SU-DHL-6 (cell line): ENCODE data around the gene LAMA2.

Source experiments
- H2AFZ ChIP-seq: fragments of 200-600 bp; sonication (generic); 2 replicates; pipeline ENCODE4 v1.6.1; 2014; ENCODE audit warnings: low read depth, mild to moderate bottlenecking, moderate library complexity, mixed read lengths, antibody characterized with exemption, low read length; ENCODE audit not compliant: severe bottlenecking
- H3F3A ChIP-seq: fragments of 200-600 bp; shearing (Covaris generic); 2 replicates; pipeline ENCODE4 v1.6.0; 2016; ENCODE audit warnings: antibody characterized with exemption, mild to moderate bottlenecking; ENCODE audit not compliant: insufficient read depth
- H3K27ac ChIP-seq: fragments of 200-600 bp; sonication (generic); 2 replicates; pipeline ENCODE4 v1.5.1; 2016; ENCODE audit warnings: low read depth, mild to moderate bottlenecking, low read length, moderate library complexity, mixed read lengths
- H3K27me3 ChIP-seq: fragments of 200-600 bp; sonication (generic), shearing (Covaris generic); 2 replicates; pipeline ENCODE4 v1.6.0; 2014; ENCODE audit warnings: mild to moderate bottlenecking, low read length
- H3K36me3 ChIP-seq: fragments of 200-600 bp; sonication (generic); 2 replicates; pipeline ENCODE4 v1.6.1; 2014; ENCODE audit warnings: mild to moderate bottlenecking, low read length, mixed read lengths
- H3K4me2 ChIP-seq: fragments of 300-600, 200-600 bp; shearing (Covaris generic), sonication (generic); 2 replicates; pipeline ENCODE4 v1.6.0; 2014; ENCODE audit warnings: low read length, low read depth, mild to moderate bottlenecking; ENCODE audit not compliant: poor library complexity, severe bottlenecking
- H3K4me3 ChIP-seq: fragments of 200-600 bp; sonication (generic); 2 replicates; pipeline ENCODE4 v1.5.1; 2014; ENCODE audit warnings: antibody characterized with exemption, low read length, mild to moderate bottlenecking, mixed read lengths; ENCODE audit not compliant: insufficient read depth, poor library complexity, severe bottlenecking
- H3K79me2 ChIP-seq: fragments of 200-600 bp; sonication (generic); 2 replicates; pipeline ENCODE4 v1.6.1; 2014; ENCODE audit warnings: mild to moderate bottlenecking, low read length, moderate library complexity; ENCODE audit not compliant: insufficient read depth
- H3K9ac ChIP-seq: fragments of 200-600 bp; sonication (generic); 2 replicates; pipeline ENCODE4 v1.7.0; 2014; ENCODE audit warnings: mild to moderate bottlenecking, low read length
- H3K9me2 ChIP-seq: fragments of 200-600 bp; sonication (generic); replicated peaks from 2 replicates; pipeline ENCODE4 v1.6.1; 2014; ENCODE audit warnings: low read length; ENCODE audit not compliant: insufficient read depth
- H3K9me3 ChIP-seq: fragments of 200-600 bp; sonication (generic); 2 replicates; pipeline ENCODE4 v1.6.1; 2014; ENCODE audit warnings: low read length, mixed read lengths; ENCODE audit not compliant: insufficient read depth
- H4K20me1 ChIP-seq: fragments of 200-600 bp; sonication (generic); 2 replicates; pipeline ENCODE4 v1.6.1; 2014; ENCODE audit warnings: low read depth, mild to moderate bottlenecking, antibody characterized with exemption, low read length, moderate library complexity, mixed read lengths
- CTCF ChIP-seq: fragments of 200-600 bp; sonication (generic); IDR thresholded peaks from one replicate; pipeline ENCODE4 v1.5.1; 2017; ENCODE audit warnings: antibody characterized with exemption, mild to moderate bottlenecking, low read length, moderate library complexity; ENCODE audit not compliant: insufficient read depth, poor library complexity, severe bottlenecking
- EZH2phosphoT487 ChIP-seq: fragments of 200-600 bp; sonication (generic), shearing (Covaris generic); conservative IDR thresholded peaks from 2 replicates; pipeline ENCODE4 v1.6.1; 2018; ENCODE audit warnings: mild to moderate bottlenecking, antibody characterized with exemption, low read length, moderate library complexity, mixed read lengths

Gene LAMA2

GRCh38 chr6:129543981-129544380 lies 661.0 kb downstream of the LAMA2 start:
- TF ChIP-seq CTCF (no peak), EZH2phosphoT487 (no peak)
- Histone ChIP-seq H3K9me2 (no peaks in the 10 kb centered on the region), H3K9ac (no peak overlapping the region), H3K27me3 (no peaks in the 10 kb centered on the region), H3F3A (no peaks in the 10 kb centered on the region), H3K9me3 (no peaks in the 10 kb centered on the region), H3K4me3 (no peak overlapping the region), H4K20me1 (no peaks in the 10 kb centered on the region), H3K36me3 (no peaks in the 10 kb centered on the region), H2AFZ (no peak overlapping the region), H3K79me2 (no peaks in the 10 kb centered on the region), H3K27ac (no peak overlapping the region), H3K4me2 (no peak overlapping the region)

- no peaks in the 10 kb centered on the region for H4K20me1 ChIP-seq
- TF ChIP-seq CTCF (no peak), EZH2phosphoT487 (no peak)
- H3K27me3 ChIP-seq: no peaks in the 10 kb centered on the region
- H3K36me3 ChIP-seq: no peaks in the 10 kb centered on the region
- no peaks in the 10 kb centered on the region for H3K79me2 ChIP-seq
- no peaks in the 10 kb centered on the region for H3K9me2 ChIP-seq
- H3K9ac ChIP-seq: no peak overlapping the region
- no peak overlapping the region for H3K27ac ChIP-seq
- H3K4me2 ChIP-seq: no peak overlapping the region
- no peaks in the 10 kb centered on the region for H3F3A ChIP-seq
- H2AFZ ChIP-seq: no peak overlapping the region
- H3K4me3 ChIP-seq: no peak overlapping the region
- no peaks in the 10 kb centered on the region for H3K9me3 ChIP-seq
These were observed 662.1 kb downstream of the LAMA2 start for GRCh38 chr6:129544892-129545612.

GRCh38 chr6:129546702-129547101 lies 663.8 kb downstream of the LAMA2 start:
- Histone ChIP-seq H3K4me2 (no peak overlapping the region), H3K79me2 (no peaks in the 10 kb centered on the region), H3K9ac (no peak overlapping the region), H3K36me3 (no peaks in the 10 kb centered on the region), H3F3A (no peaks in the 10 kb centered on the region), H3K27ac (no peak overlapping the region), H4K20me1 (no peaks in the 10 kb centered on the region), H3K9me3 (no peaks in the 10 kb centered on the region), H3K4me3 (no peak overlapping the region), H3K27me3 (no peaks in the 10 kb centered on the region), H2AFZ (no peak overlapping the region), H3K9me2 (no peaks in the 10 kb centered on the region)
- TF ChIP-seq CTCF: no peak
- no peak for TF ChIP-seq EZH2phosphoT487
